ENCODE results near the gene NR4A3.
A peak's percentile ranks its signal among the peaks of the same experiment; 100 is the strongest.

NR4A3 gene

DNA sequence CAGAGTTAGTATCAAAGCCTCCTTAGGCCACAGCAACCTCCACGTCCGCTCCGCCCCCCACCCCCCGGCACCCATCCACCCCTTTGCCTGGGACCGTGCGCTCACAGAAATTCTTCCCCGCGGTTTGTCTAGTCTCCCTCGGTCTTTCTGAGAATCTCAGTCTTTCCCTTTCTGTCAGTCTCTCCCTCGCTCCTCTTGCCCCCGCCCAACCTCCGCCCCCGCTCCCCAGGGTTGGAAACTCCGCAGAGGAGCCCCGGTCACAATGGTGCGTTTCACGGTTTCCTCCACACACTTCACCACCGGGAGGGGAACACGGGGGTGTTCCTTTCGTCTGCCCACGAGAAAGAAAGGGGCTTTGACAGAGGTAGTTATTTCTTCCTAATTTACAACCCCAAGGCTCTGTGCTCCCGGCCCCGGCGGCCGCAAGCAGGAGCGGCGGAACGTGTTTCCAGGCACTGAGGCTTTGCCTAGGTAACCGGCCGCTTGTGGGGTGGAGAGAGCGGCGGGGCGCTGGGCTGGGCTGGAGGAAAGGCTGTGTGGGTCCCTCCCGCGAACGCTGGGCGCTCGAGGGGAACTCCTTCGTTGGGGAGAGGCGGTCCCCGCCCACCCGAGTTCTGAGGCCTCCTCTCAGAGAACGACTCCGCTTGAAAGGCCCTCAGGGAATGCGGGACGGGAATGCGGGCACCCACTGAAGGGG is 2.1 kb downstream of the NR4A3 start:
- H3K4me3 ChIP-seq (ENCODE audit: low read depth, low read length) = peak overlapping the region; percentile 86
- DNase-seq (ENCODE audit: low read depth) = no peak
- TF ChIP-seq, protein P1, sequence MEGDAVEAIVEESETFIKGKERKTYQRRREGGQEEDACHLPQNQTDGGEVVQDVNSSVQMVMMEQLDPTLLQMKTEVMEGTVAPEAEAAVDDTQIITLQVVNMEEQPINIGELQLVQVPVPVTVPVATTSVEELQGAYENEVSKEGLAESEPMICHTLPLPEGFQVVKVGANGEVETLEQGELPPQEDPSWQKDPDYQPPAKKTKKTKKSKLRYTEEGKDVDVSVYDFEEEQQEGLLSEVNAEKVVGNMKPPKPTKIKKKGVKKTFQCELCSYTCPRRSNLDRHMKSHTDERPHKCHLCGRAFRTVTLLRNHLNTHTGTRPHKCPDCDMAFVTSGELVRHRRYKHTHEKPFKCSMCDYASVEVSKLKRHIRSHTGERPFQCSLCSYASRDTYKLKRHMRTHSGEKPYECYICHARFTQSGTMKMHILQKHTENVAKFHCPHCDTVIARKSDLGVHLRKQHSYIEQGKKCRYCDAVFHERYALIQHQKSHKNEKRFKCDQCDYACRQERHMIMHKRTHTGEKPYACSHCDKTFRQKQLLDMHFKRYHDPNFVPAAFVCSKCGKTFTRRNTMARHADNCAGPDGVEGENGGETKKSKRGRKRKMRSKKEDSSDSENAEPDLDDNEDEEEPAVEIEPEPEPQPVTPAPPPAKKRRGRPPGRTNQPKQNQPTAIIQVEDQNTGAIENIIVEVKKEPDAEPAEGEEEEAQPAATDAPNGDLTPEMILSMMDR (IDR thresholded peaks at IDR 0.05; ENCODE audit: low read depth, low read length, missing control alignments) = no peak
- in situ Hi-C loops (cut with HindIII; ENCODE audit: low sequenced_read_pairs) = no loop called here

DNA sequence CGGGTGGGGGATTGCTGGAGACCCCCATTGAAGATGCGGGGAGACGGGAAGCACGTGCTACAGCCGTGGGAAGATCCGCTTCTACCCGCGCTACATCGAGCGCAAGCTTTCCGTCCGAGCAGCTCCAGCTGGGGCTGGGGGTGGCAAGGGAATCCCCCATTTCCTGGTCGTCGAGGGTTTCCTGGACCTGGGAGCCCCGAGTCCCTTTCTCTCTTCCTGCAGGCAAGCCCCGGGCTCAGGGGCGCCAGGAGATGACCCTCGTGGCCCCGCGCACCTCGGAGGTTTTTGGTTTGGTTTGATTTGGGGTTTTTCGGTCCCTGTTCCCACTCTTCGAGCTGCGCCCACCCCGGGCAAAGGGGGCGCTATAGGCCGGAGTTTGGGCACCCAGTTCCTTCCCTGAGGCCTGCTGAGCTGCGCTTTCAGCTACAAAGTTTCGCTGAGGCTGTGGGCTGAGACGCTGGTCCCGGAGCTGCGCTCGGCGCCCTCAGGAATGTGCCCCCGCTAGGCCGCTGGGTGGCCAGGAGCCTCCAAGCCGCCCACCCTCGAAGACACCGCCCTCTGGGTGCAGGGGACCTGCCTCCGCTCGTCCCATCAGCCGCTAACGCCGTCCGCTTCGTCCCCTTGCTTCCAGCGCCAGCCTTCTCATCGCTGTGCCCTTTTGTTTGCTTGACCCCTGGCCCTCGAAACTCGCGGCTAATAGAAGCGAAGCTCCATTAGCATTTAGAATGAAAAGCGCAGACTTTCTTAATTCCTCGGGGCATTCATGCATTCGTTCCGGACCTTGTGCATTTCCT is 2.9 kb downstream of the NR4A3 start:
- DNase-seq (ENCODE audit: low read depth) = no peak
- in situ Hi-C loops (cut with HindIII; ENCODE audit: low sequenced_read_pairs) = no loop called here
- peak overlapping the region; percentile 86 for H3K4me3 ChIP-seq (ENCODE audit: low read depth, low read length)
- TF ChIP-seq, protein P1 (IDR thresholded peaks at IDR 0.05; ENCODE audit: low read depth, low read length, missing control alignments) = peak; percentile 60

DNA sequence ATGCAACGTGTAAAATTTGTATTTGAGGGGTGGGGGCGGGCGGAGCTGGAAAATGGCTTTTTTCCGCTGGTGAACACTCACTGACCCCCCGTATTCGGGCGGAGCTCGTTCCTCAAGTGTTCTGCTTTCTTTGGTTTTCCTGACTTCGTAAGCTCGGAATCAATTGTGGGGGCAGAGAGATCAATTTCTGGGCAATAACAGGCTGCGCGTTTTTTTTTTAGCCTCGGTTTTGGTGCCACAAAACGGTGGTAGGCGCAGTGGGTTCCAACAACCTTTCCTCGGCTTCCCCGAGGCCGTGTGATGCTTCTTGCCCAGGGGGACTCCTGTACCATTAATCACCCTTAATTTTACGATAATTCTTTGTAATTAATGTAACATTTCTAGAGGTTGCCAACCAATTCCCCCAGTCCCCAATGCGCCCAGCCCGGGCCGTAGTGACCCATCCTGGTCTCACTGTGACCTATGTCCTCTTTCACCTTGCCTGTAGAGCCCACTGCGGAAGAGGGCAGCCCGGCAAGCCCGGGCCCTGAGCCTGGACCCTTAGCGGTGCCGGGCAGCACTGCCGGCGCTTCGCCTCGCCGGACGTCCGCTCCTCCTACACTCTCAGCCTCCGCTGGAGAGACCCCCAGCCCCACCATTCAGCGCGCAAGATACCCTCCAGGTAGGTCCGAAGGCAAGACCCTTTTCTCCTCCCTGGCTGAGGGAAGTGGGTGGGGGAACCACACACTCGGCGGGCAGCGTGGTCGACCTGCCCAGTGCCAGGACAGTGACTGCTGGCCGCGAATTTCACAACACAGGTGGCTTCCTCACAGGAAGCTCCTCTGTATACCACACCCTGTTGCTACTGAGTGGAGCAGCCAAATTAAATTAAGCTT is 3.7 kb downstream of the NR4A3 start:
- TF ChIP-seq, protein P1 (IDR thresholded peaks at IDR 0.05; ENCODE audit: low read depth, low read length, missing control alignments) = no peak
- in situ Hi-C loops (cut with HindIII; ENCODE audit: low sequenced_read_pairs) = no loop called here
- no peak overlapping the region for H3K4me3 ChIP-seq (ENCODE audit: low read depth, low read length)
- no peak for DNase-seq (ENCODE audit: low read depth)

DNA sequence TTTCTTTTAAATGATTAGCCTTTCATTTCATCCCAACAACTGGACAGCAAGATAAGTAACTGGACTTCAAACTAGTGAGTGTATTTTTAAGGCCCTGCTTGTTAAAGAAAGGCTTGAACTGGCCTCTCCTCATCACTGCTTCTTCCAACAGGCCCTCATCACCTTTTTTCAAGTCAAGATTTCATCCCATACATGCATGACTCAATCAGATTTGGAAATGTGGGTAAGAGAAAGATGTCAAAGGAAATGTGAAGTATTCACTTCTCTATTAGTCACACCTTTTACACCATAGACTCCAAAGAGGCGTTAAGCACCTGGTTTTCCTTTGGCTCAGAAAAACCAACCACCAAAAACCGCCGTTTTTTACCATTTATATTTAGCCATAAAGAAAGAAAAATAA is 4.9 kb downstream of the NR4A3 start:
- no peak for DNase-seq (ENCODE audit: low read depth)
- TF ChIP-seq, protein P1 (IDR thresholded peaks at IDR 0.05; ENCODE audit: low read depth, low read length, missing control alignments) = no peak
- no peak overlapping the region for H3K4me3 ChIP-seq (ENCODE audit: low read depth, low read length)
- in situ Hi-C loops (cut with HindIII; ENCODE audit: low sequenced_read_pairs) = no loop called here

DNA sequence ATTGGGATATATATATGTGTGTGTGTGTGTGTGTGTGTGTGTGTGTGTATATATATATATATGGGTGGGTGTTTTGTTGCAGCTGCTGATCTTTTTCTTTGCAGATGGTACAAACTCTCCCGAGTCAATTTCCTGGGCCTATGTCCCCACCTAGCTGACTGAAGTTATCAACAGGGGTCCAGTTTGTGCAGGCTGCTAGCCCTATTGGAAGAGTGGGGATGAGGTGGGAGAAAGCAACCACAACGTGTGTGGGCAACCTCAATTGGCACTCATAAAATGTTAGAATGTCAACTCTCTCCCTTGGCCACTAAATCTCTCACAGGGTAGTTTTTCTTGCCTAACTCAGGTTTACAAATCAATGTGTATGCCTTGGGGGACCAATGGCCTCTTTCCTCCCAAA is 5.6 kb downstream of the NR4A3 start:
- DNase-seq (ENCODE audit: low read depth) = no peak
- in situ Hi-C loops (cut with HindIII; ENCODE audit: low sequenced_read_pairs) = no loop called here
- no peak overlapping the region for H3K4me3 ChIP-seq (ENCODE audit: low read depth, low read length)
- TF ChIP-seq, protein P1 (IDR thresholded peaks at IDR 0.05; ENCODE audit: low read depth, low read length, missing control alignments) = no peak

DNA sequence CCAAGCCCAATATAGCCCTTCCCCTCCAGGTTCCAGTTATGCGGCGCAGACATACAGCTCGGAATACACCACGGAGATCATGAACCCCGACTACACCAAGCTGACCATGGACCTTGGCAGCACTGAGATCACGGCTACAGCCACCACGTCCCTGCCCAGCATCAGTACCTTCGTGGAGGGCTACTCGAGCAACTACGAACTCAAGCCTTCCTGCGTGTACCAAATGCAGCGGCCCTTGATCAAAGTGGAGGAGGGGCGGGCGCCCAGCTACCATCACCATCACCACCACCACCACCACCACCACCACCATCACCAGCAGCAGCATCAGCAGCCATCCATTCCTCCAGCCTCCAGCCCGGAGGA is 6.3 kb downstream of the NR4A3 start:
- TF ChIP-seq, protein P1 (IDR thresholded peaks at IDR 0.05; ENCODE audit: low read depth, low read length, missing control alignments) = no peak
- in situ Hi-C loops (cut with HindIII; ENCODE audit: low sequenced_read_pairs) = no loop called here
- H3K4me3 ChIP-seq (ENCODE audit: low read depth, low read length) = no peak overlapping the region
- DNase-seq (ENCODE audit: low read depth) = no peak
